Measurements from ENCODE around the gene WWC2.
A peak's percentile ranks its signal among the peaks of the same experiment; 100 is the strongest.

DNA sequence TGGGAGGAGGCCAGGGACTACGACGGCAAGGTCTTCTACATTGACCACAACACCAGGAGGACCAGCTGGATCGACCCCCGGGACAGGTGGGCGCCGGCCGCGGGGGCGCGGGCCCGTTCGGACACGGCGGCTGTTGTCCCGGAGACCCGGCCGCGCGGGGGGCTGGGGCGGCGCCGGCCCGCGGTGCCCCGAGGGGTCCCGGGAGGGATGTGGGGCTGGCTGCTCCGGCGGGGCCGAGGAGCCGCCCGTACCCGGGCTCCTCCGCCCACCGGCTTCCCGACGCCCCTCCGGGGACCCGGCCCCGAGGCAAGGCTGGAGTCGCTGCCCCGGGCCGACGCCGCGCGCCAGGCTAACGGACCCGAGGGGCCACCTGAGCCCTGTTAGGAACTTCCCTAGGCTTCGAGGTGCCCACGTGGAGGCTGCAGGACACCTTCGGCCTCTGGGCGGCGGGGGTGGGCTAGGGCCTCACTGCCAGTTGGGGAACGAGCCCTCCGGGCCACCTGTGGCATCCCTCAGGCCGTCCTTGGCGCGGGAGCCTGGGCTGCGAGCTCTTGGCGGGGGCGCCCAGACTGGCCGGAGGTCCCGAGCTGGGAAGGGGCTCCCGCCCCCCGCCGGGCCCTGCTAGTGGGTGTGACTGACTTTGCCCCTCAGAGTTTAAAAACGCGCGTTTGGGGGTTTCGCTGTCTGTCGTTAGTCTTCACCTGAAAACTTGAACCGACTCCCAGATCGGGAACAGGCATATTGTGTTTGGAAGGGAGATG lies 660 bp downstream of the WWC2 start:
- no peak for TF ChIP-seq POLR2A (IDR thresholded peaks at IDR 0.05; ENCODE audit: extremely low read depth, insufficient read length)
- TF ChIP-seq, protein P1, sequence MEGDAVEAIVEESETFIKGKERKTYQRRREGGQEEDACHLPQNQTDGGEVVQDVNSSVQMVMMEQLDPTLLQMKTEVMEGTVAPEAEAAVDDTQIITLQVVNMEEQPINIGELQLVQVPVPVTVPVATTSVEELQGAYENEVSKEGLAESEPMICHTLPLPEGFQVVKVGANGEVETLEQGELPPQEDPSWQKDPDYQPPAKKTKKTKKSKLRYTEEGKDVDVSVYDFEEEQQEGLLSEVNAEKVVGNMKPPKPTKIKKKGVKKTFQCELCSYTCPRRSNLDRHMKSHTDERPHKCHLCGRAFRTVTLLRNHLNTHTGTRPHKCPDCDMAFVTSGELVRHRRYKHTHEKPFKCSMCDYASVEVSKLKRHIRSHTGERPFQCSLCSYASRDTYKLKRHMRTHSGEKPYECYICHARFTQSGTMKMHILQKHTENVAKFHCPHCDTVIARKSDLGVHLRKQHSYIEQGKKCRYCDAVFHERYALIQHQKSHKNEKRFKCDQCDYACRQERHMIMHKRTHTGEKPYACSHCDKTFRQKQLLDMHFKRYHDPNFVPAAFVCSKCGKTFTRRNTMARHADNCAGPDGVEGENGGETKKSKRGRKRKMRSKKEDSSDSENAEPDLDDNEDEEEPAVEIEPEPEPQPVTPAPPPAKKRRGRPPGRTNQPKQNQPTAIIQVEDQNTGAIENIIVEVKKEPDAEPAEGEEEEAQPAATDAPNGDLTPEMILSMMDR (IDR thresholded peaks at IDR 0.05; ENCODE audit: low read depth, low read length) = no peak
- TF ChIP-seq, protein P2, sequence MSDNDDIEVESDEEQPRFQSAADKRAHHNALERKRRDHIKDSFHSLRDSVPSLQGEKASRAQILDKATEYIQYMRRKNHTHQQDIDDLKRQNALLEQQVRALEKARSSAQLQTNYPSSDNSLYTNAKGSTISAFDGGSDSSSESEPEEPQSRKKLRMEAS (IDR thresholded peaks at IDR 0.05; ENCODE audit: low read depth, low read length) = peak; percentile 75; the same call in 1 of the 2 replicates

Data from NB4 (cell line).